ENCODE data around the gene ARID3C. TPM values are rescaled to one million over a fixed set of nuclear protein-coding genes. Genes with fewer than 3 reads are reported as not detected.

Gene ARID3C
- total and polyA plus RNA-seq, 2 donors (not counting 1 experiment from before 2014, with no cell fraction given) = 0.17 TPM; not detected in 1

- Histone ChIP-seq H3K27ac (ENCODE audit: insufficient read depth, low read length) (no peak overlapping the region), H4K20me1 (ENCODE audit: control insufficient read depth, extremely low read depth, insufficient read depth, low read length) (no peaks in the 10 kb centered on the region), H3K79me2 (ENCODE audit: control insufficient read depth, insufficient read depth, low read length) (no peaks in the 10 kb centered on the region), H3K27me3 (ENCODE audit: control insufficient read depth, insufficient read depth, low read length) (peaks cover 70% of the 10 kb centered on the region), H2AFZ (ENCODE audit: low read length) (no peak overlapping the region), H3K4me2 (ENCODE audit: extremely low read depth, insufficient read depth, low read length) (no peak overlapping the region), H3K9me3 (ENCODE audit: control insufficient read depth, insufficient read depth, low read depth, low read length) (no peaks in the 10 kb centered on the region), H3K36me3 (ENCODE audit: control insufficient read depth, insufficient read depth, low read length) (no peaks in the 10 kb centered on the region), H3K4me3 (replicated peaks in 1 of 4; ENCODE audit: control extremely low read depth in 1 of 4, insufficient read depth in 1 of 4, low read depth in 3 of 4, low read length in 4 of 4) (no peak overlapping the region), H3K4me1 (ENCODE audit: control insufficient read depth, extremely low read depth, insufficient read depth, low read length) (no peaks in the 10 kb centered on the region), H3K9ac (ENCODE audit: insufficient read depth, low read length) (no peak overlapping the region)
- TF ChIP-seq EZH2 (IDR thresholded peaks at IDR 0.05; ENCODE audit: low read length, missing control alignments) (peak; percentile 15), CTCF (conservative IDR thresholded peaks at IDR 0.05 in 1 of 2, IDR thresholded peaks at IDR 0.05 in 1 of 2; ENCODE audit: low read depth in 1 of 2, low read length in 2 of 2) (no peak)
- DNase-seq (ENCODE audit: low read depth in 2 of 2) = no peak
Measured at GRCh38 chr9:34590381-34591247, 38.3 kb downstream of the ARID3C start.

- Histone ChIP-seq H3K36me3 (ENCODE audit: control insufficient read depth, insufficient read depth, low read length) (no peaks in the 10 kb centered on the region), H3K27me3 (ENCODE audit: control insufficient read depth, insufficient read depth, low read length) (peaks cover 74% of the 10 kb centered on the region), H3K9me3 (ENCODE audit: control insufficient read depth, insufficient read depth, low read depth, low read length) (no peaks in the 10 kb centered on the region), H3K4me2 (ENCODE audit: extremely low read depth, insufficient read depth, low read length) (peak within 1 kb of the TSS; percentile 32), H4K20me1 (ENCODE audit: control insufficient read depth, extremely low read depth, insufficient read depth, low read length) (no peaks in the 10 kb centered on the region), H2AFZ (ENCODE audit: low read length) (no peak within 1 kb of the TSS), H3K79me2 (ENCODE audit: control insufficient read depth, insufficient read depth, low read length) (no peaks in the 10 kb centered on the region), H3K4me3 (replicated peaks in 1 of 4; ENCODE audit: control extremely low read depth in 1 of 4, insufficient read depth in 1 of 4, low read depth in 3 of 4, low read length in 4 of 4) (no peak within 1 kb of the TSS), H3K9ac (ENCODE audit: insufficient read depth, low read length) (no peak within 1 kb of the TSS), H3K4me1 (ENCODE audit: control insufficient read depth, extremely low read depth, insufficient read depth, low read length) (no peaks in the 10 kb centered on the region), H3K27ac (ENCODE audit: insufficient read depth, low read length) (no peak within 1 kb of the TSS)
- no peak for TF ChIP-seq CTCF (conservative IDR thresholded peaks at IDR 0.05 in 1 of 2, IDR thresholded peaks at IDR 0.05 in 1 of 2; ENCODE audit: low read depth in 1 of 2, low read length in 2 of 2)
- peak; percentile 19 for TF ChIP-seq EZH2 (IDR thresholded peaks at IDR 0.05; ENCODE audit: low read length, missing control alignments)
- no peak for DNase-seq (ENCODE audit: low read depth in 2 of 2)
Measured at GRCh38 chr9:34589636-34590380, 39.1 kb downstream of the ARID3C start, which contains the start of gene CNTFR. CNTFR (minus strand) TSS chr9:34589724; CDS start chr9:34568981, 20,743 bp downstream.
